IPS-20b (cell line): ENCODE results near the gene DAGLA.

Source experiments
- H3K27ac ChIP-seq: one replicate; pipeline ENCODE4 v1.5.1; 2013; ENCODE audit warnings: low read length
- H3K27me3 ChIP-seq: 2 replicates; pipeline ENCODE4 v1.6.1; 2013; ENCODE audit warnings: mild to moderate bottlenecking, low read length, inconsistent platforms; ENCODE audit not compliant: insufficient read depth
- H3K36me3 ChIP-seq: 2 replicates; pipeline ENCODE4 v1.6.1; 2013; ENCODE audit warnings: low read depth, mild to moderate bottlenecking, inconsistent platforms, low read length, moderate library complexity; ENCODE audit not compliant: insufficient read depth
- H3K4me1 ChIP-seq: 2 replicates; pipeline ENCODE4 v1.6.1; 2013; ENCODE audit warnings: mild to moderate bottlenecking, control low read depth, inconsistent platforms, low read length, moderate library complexity; ENCODE audit not compliant: insufficient read depth
- H3K4me3 ChIP-seq: 2 replicates; pipeline ENCODE4 v1.5.1; 2013; ENCODE audit warnings: mild to moderate bottlenecking, low read length, inconsistent platforms
- H3K9ac ChIP-seq: 2 replicates; pipeline ENCODE4 v1.6.1; 2013; ENCODE audit warnings: low read depth, mild to moderate bottlenecking, inconsistent platforms, low read length, moderate library complexity
- H3K9me3 ChIP-seq: 2 replicates; pipeline ENCODE4 v1.6.1; 2013; ENCODE audit warnings: mild to moderate bottlenecking, low read depth, low read length, inconsistent platforms; ENCODE audit not compliant: insufficient read depth

DAGLA gene

GRCh38 chr11:61685617-61685967 is 5.4 kb downstream of the DAGLA start:
- H3K27me3 ChIP-seq, result peaks cover 19% of the 10 kb centered on the region
- no peak overlapping the region; the same call in 1 of the 2 replicates for H3K9ac ChIP-seq
- no peak overlapping the region for H3K4me3 ChIP-seq
- H3K9me3 ChIP-seq, result no peaks in the 10 kb centered on the region
- H3K4me1 ChIP-seq, result peaks cover 8% of the 10 kb centered on the region; the same call in 1 of the 2 replicates
- H3K27ac ChIP-seq, result no peak overlapping the region
- H3K36me3 ChIP-seq, result no peaks in the 10 kb centered on the region

GRCh38 chr11:61686066-61686465 is 5.9 kb downstream of the DAGLA start:
- no peaks in the 10 kb centered on the region for H3K36me3 ChIP-seq
- H3K9ac ChIP-seq, result no peak overlapping the region; the same call in 1 of the 2 replicates
- no peak overlapping the region for H3K4me3 ChIP-seq
- H3K27ac ChIP-seq, result no peak overlapping the region
- peaks cover 8% of the 10 kb centered on the region; the same call in 1 of the 2 replicates for H3K4me1 ChIP-seq
- H3K9me3 ChIP-seq, result no peaks in the 10 kb centered on the region
- H3K27me3 ChIP-seq, result peaks cover 15% of the 10 kb centered on the region

GRCh38 chr11:61686469-61686868 is 6.3 kb downstream of the DAGLA start:
- Histone ChIP-seq H3K4me1 (peaks cover 8% of the 10 kb centered on the region; the same call in 1 of the 2 replicates), H3K9me3 (no peaks in the 10 kb centered on the region), H3K27ac (no peak overlapping the region), H3K4me3 (no peak overlapping the region), H3K27me3 (peaks cover 11% of the 10 kb centered on the region), H3K36me3 (no peaks in the 10 kb centered on the region), H3K9ac (no peak overlapping the region)

- H3K36me3 ChIP-seq, result no peaks in the 10 kb centered on the region
- H3K9ac ChIP-seq, result no peak overlapping the region
- no peaks in the 10 kb centered on the region for H3K9me3 ChIP-seq
- H3K4me3 ChIP-seq, result no peak overlapping the region
- H3K4me1 ChIP-seq, result peaks cover 8% of the 10 kb centered on the region; the same call in 1 of the 2 replicates
- H3K27ac ChIP-seq, result no peak overlapping the region
- H3K27me3 ChIP-seq, result peaks cover 1% of the 10 kb centered on the region; the same call in 1 of the 2 replicates
These were observed 7.2 kb downstream of the DAGLA start for GRCh38 chr11:61687420-61687819.

- H3K4me3 ChIP-seq, result no peak overlapping the region
- H3K4me1 ChIP-seq, result peaks cover 8% of the 10 kb centered on the region; the same call in 1 of the 2 replicates
- no peaks in the 10 kb centered on the region for H3K36me3 ChIP-seq
- no peak overlapping the region for H3K27ac ChIP-seq
- no peaks in the 10 kb centered on the region for H3K27me3 ChIP-seq
- no peaks in the 10 kb centered on the region for H3K9me3 ChIP-seq
- no peak overlapping the region for H3K9ac ChIP-seq
These were observed 8.4 kb downstream of the DAGLA start for GRCh38 chr11:61688365-61689163.

- H3K4me3 ChIP-seq, result no peak overlapping the region
- H3K9ac ChIP-seq, result no peak overlapping the region
- H3K27me3 ChIP-seq, result no peaks in the 10 kb centered on the region
- no peak overlapping the region for H3K27ac ChIP-seq
- H3K36me3 ChIP-seq, result no peaks in the 10 kb centered on the region
- no peaks in the 10 kb centered on the region for H3K9me3 ChIP-seq
- H3K4me1 ChIP-seq, result peaks cover 12% of the 10 kb centered on the region; the same call in 1 of the 2 replicates
These were observed 8.9 kb downstream of the DAGLA start for GRCh38 chr11:61689164-61689496.

- Histone ChIP-seq H3K27ac (no peak overlapping the region), H3K9me3 (no peaks in the 10 kb centered on the region)
These were observed 10.7 kb downstream of the DAGLA start for GRCh38 chr11:61690706-61691379.

GRCh38 chr11:61691380-61692156 is 11.4 kb downstream of the DAGLA start:
- Histone ChIP-seq H3K36me3 (no peaks in the 10 kb centered on the region), H3K4me1 (peaks cover 23% of the 10 kb centered on the region; the same call in 1 of the 2 replicates), H3K9me3 (no peaks in the 10 kb centered on the region), H3K27ac (no peak overlapping the region), H3K27me3 (no peaks in the 10 kb centered on the region), H3K9ac (no peak overlapping the region), H3K4me3 (no peak overlapping the region)

More at GRCh38 chr11:61690706-61691379, 10.7 kb downstream of the DAGLA start:
- Histone ChIP-seq H3K4me1 (peaks cover 22% of the 10 kb centered on the region; the same call in 1 of the 2 replicates), H3K9ac (no peak overlapping the region), H3K4me3 (no peak overlapping the region), H3K27me3 (no peaks in the 10 kb centered on the region), H3K36me3 (no peaks in the 10 kb centered on the region)

- no peak overlapping the region for H3K4me3 ChIP-seq
- H3K9ac ChIP-seq, result no peak overlapping the region
- no peak overlapping the region for H3K27ac ChIP-seq
- peaks cover 23% of the 10 kb centered on the region; the same call in 1 of the 2 replicates for H3K4me1 ChIP-seq
- no peaks in the 10 kb centered on the region for H3K9me3 ChIP-seq
- H3K36me3 ChIP-seq, result no peaks in the 10 kb centered on the region
- no peaks in the 10 kb centered on the region for H3K27me3 ChIP-seq
These were observed 13.9 kb downstream of the DAGLA start for GRCh38 chr11:61693922-61694601.

- Histone ChIP-seq H3K36me3 (no peaks in the 10 kb centered on the region), H3K9me3 (no peaks in the 10 kb centered on the region), H3K4me3 (no peak overlapping the region), H3K9ac (peak overlapping the region; percentile 7; the same call in 1 of the 2 replicates), H3K27me3 (no peaks in the 10 kb centered on the region), H3K27ac (no peak overlapping the region), H3K4me1 (peaks cover 23% of the 10 kb centered on the region; the same call in 1 of the 2 replicates)
These were observed 14.4 kb downstream of the DAGLA start for GRCh38 chr11:61694602-61694939.
